Ramos (cell line): Measurements from ENCODE around the gene SRP54.
"Not testable (repeated sequence)": the region's sequence is repeated elsewhere in the genome, so short reads cannot be mapped to it uniquely, and the experiment has no call there.

ENCODE experiments used
- in situ Hi-C: fragments of 300-500 bp; cut with MboI; formaldehyde crosslinking; loops from one replicate; pipeline ENCODE4 v1.14.3; 2022; ENCODE audit warnings: low sequenced_read_pairs; ENCODE audit not compliant: unreplicated experiment

The SRP54 gene

DNA sequence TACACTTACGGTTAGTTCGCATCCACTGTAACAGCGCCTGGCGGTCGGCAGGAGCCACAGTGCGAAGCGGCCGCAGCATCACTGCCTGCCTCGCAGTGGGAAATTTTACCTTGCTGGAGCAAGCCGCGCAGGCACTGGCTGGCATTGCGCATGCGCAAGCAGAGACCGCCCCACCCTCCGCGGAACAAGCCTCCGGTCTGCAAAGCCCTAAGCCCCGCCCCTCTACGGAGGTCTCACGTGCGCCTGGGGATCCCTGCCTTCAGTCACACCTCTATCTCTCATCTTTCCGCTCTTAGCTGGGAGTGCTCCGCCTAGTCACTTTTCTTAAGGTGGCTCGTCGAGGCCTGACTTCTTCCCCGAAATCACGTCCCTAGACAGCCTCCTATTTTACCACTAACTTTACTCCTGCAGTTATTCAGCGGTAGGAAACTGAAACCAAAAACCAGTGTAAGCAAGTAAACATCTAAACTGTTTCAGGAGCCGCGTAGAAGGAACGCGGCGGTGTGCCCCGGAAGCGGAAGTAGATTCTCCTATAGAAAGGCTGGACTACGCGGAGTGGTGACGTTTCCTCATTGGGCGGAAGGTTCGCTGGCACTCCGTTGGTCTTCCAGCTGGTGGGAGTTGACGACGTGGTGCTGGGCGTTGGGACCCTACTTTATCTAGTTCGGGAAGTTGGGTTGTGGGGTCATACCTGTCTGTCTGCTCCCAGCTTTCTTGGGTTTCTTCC lies at the start of gene SRP54:
SRP54 (plus strand) TSS at position 572 of the 727 bp plus-strand sequence. CDS start 13,718 bp downstream, outside the sequence.
- in situ Hi-C loops = no loop called here

DNA sequence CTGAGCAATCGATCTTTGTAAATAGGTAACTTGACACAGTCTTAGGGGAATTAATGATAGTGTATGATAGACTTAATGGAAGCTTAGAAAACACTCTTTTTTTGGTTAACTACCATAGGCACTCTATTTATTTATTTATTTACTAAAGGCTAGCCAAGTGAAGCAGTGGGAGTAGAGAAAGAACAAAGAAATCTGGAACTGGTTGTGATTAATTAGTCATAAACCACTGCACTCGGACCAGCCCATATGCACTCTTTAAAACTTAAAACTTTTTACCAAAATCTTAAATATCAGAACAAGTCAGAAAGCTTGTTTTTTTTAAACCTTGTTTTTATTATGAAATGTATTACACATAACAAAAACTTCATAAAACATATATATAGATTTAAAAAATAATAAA lies 49.5 kb upstream of the SRP54 start:
- in situ Hi-C loops = no loop called here

DNA sequence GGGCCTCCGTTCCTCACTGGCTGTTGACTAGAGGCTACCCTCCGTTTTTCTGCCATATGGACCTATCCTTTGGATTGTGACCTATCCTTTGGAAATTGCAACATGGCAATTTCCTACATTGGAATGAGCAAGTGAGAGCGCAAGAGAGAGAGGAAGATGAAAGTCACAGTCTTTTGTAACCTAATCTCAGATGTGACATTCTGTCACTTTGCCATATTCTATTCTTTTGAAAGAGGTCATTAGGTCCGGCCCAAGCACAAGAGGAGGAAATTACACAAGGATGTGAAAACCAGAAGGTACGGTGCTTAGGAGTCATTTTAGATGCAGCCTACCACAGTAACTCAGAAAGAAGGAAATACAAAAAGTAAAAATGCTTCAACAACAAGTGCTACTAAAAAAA lies 47.3 kb upstream of the SRP54 start:
- in situ Hi-C loops = no loop called here

DNA sequence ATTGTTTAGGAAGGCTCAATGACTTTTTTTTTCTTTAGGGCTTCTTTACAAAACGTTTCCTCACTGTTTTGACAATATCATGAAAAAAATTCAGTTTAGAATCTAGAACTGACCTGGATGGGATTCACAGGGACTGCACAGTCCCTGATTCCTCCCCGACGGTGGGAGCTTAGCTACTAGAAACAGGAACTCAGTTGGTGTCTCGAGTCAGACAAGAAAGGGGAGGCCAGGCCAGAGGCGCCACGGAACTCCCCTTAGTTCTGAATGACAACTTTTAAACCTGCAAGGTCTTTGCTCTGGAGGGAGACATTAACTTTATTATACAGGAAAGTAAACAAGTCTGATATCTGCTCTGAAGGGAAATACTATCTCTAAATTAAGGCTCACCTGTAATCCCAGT lies 45.4 kb upstream of the SRP54 start:
- in situ Hi-C loops = no loop called here

DNA sequence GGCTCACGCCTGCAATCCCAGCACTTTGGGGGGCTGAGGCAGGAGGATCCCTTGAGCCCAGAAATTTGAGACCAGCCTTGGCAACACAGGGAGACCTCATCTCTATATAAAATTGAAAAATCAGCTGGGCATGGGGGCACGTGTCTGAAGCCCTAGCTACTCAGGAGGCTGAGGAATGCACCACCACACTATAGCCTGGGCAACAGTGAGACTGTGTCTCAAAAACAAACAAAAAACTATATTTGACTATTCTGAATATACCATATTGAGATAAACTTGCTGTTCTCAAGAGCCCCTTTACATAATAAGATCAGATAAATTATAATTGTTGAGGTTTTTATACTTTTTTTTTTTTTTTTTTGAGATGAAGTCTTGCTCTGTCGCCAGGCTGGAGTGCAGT lies 44.9 kb upstream of the SRP54 start:
- in situ Hi-C loops = no loop called here

DNA sequence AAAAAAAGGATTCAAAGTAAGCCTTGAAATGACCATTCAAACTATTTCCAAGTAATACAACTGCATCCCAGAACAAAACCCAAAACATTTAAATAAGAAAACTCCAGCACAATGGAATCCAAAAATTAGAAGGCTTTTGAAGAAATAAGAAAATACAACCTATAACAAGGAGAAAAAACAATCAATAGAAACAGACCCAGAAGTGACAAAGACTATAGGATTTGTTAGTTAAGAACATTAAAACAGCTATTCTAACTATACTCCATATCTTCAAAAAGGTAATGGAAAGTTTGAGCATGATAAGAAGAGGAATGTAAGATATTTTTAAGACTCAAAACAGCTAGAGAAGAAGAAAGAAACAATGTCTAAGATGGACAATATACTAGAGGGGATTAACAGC lies 39.3 kb upstream of the SRP54 start:
- in situ Hi-C loops = no loop called here

DNA sequence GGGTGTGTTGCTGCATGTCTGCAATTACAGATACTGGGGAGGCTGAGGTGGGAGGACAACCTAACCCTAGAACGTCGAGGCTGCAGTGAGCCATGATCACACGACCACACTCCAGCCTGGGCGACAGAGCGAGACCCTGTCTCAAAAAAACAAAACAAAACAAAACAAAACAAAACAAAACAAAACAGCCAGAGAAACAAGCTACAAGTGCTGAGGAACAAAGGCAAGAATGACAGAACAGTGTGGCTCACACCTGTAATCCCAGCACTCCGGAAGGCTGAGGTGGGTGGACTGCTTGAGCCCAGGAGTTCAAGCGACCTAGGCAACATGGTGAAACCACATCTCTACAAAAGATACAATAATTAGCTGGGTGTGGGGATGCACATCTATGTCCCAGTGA lies 38.0 kb upstream of the SRP54 start:
- in situ Hi-C loops = no loop called here

DNA sequence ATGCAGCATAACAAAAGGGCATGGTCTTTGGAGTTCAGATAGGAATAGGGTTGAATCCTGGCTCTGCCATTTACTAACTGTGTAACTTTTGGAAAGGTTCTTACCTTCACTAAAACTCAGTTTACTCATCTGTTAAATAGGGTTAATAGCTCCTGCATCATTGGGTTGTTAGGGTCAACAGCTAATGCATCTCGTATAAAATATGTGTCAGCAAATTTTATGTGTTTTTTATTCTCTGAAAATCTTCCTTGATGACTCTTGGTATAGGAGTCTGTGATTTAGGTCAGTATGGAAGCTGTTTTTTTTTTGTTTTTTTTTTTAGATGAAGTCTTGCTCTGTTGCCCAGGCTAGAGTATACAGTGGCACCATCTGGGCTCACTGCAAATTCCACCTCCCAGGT lies 36.1 kb upstream of the SRP54 start:
- in situ Hi-C loops = no loop called here

DNA sequence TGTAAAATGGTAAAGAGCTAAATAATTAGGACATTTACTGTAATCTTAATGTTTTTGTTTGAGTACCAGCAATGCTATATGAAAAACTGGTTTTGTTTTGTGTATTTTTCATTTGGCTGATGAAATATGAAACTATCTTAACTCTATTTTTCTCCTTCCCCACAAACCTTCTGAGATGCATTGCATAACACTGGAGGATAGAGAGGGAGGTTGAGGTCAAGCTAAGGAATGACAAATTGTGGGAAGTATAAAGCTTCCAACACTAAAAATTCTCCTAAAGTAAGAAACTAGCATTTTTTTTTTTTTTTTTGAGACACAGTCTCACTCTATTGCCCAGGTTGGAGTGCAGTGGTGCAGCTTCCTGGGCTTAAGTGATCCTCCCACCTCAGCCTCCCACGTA lies 31.5 kb upstream of the SRP54 start:
- in situ Hi-C loops = no loop called here

DNA sequence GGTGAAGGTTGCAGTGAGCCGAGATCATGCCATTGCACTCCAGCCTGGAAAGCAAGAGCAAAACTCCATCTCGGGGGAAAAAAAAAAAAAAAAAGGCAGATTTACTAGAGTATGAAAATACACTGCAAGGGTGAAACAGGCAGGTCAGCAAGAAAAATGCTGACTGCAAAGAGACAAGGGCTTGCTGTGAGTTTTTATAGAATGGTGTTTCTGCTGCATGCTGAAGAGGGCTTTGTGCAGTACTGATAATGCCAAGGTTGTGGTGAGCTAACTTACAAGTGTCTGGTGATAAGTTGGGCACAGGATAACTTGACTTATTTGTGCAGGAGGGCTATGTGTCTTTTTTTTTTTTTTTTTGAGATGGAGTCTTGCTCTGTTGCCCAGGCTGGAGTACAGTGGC lies 25.9 kb upstream of the SRP54 start:
- in situ Hi-C loops = no loop called here

DNA sequence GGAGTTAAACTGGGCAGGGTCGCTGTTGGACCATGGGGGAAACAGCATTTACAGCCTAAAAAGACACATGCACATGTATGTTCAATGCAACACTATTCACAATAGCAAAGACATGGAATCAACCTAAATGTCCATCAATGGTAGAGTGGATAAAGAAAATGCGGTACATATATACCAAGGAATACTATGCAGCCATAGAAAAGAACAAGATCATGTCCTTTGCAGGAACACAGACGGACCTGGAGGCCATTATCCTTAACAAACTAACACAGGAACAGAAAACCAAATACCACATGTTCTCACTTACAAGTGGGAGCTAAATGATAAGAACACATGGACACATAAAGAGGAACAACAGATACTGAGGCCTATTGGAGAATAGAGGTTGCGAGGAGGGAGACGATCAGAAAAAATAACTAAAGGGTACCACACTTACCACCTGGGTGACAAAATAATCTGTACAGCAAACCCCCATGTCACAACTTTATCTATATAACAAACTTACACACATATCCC lies 25.0 kb upstream of the SRP54 start:
- in situ Hi-C loops = no loop called here

DNA sequence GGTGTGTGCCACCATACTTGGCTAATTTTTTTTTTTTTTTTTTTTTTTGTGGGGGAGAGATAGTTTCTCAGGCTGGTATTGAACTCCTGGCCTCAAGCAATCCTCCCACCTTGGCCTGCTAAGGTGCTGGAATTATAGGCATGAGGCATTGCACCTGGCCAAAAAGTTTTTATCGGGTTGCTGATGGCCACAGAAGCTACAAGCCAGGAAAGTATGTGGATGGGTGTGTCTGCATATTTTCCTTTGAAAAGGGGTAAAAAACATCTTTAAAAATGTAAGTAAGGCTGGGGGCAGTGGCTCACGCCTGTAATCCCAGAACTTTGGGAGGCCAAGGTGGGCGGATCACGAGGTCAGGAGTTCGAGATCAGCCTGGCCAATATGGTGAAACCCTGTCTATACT lies 20.7 kb upstream of the SRP54 start:
- in situ Hi-C loops = not testable (repeated sequence)

DNA sequence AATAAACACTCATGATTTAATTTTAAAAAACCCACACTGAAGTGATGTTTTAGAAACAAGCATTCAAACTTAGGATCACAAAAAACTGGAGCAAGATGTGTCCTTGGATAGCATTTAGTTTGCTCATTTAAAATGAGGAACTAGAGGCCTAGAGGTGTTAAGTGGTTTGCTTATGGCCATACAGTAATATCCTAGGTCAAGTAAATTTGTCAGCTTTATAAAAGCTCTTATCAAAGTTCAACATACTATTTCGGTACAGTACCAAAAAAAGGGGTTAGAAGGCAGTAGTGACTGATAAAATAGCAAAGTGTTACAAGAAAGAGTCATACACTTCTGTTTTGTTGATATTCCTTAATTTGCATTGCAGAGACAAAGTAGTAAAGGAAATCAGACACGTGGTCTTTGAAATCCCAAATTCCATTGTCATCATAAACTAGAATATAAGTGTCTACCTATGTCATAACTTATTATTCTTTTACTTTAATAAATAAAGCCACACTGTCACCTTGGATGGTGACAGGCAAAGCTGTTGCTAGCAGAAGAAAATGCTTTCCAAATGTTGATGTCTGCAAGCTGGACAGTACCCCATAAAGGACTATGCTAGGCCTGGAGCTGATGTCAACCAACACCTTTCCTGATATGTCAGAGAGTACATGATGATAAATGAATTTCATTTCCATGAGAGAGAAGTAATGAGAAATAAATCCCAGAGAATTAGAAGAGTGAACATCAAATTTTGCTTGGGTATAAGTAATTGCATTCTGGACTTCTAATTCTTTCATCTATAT lies 17.6 kb upstream of the SRP54 start:
- in situ Hi-C loops = no loop called here

DNA sequence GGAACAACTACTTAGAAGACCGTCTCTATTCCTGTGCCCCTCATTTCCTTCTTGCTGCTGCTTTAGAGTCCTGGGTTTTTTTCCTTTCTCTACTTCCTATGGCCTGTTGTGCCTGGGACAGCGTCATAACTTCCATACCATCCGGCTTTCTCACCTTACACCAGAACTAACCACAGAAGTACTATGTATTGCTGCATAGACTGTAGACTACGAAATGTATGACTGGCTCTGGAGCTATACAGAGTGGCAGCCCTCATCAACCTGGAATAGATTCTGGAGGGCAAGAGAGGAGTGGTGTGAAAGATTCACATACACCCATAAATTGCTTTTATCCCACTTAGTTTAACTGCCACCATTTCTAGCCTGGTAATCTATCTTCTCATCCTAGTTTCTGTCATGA lies 16.9 kb upstream of the SRP54 start:
- in situ Hi-C loops = no loop called here

DNA sequence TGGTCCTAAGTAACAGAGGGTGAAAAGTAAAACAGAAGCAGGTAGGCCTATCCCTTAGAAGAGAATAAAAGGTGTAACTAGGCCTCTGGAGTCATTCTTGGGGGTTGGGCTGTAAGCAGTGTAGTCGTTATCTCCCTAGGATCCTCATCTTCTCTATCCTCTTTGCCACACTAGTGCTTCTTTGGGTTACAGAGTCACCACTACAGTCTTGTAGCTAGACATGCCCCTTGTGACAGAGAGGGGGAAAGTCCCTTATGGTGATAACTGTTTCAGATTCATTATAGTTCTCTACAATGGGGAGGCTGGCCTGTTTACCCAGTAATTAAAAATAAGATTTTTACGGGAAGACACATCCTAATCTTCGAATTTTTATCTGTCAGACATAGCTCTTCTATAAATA lies 16.4 kb upstream of the SRP54 start:
- in situ Hi-C loops = no loop called here

DNA sequence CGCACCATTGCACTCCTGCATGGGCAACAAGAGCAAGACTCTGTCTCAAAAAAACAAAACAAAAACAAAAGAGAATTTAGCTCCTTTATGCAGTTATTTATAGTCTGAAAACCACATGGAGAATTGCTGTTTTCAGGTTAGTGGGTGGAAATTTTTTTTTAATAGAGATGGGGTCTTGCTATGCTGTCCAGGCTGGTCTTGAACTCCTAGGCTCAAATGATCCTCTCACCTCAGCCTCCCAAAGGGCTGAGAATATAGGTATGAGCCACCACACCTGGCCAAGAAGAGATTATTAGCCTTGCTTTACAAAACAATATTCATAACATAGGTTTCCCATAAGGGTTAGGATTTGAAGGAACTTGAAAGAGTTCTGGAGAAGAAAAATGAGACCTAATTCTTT lies 12.1 kb upstream of the SRP54 start:
- in situ Hi-C loops = no loop called here

DNA sequence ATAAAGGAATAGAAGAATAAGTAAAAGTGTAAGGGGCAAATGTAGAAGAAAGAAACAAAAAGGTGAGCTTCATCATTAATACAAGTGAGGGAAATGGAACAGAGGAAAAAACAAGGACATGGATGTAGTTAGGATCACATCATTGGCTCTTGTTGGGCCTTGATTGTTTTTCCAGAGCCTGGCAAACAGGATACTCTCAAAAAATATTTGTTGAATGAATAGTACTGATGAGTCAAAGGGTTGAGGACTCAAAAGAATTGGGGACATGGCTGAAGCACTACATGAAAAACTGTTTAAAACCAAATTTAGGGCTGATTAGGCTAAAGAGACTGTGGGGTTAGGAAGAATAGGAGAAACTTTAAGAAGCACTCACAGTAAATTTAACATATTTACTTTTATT lies 11.4 kb upstream of the SRP54 start:
- in situ Hi-C loops = no loop called here

DNA sequence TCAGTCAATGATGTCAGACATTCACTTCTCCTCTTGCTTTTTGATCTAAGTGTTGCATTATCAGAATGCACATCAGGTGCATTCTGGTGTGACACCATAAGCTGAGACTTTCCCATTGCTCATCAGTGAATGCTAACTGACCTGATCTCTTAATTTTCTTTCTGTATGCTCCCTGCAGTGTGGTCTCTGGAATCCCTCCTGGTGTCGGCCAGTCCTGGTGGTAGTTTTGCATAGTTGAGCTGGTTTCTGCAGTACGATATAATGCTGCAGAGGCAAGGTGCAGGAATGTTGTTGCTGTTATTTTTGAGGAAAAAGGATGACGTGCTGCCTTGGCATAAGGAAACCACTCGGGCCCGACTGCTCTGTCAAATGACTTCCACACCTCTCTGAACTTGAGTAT lies 11.0 kb upstream of the SRP54 start:
- in situ Hi-C loops = no loop called here

DNA sequence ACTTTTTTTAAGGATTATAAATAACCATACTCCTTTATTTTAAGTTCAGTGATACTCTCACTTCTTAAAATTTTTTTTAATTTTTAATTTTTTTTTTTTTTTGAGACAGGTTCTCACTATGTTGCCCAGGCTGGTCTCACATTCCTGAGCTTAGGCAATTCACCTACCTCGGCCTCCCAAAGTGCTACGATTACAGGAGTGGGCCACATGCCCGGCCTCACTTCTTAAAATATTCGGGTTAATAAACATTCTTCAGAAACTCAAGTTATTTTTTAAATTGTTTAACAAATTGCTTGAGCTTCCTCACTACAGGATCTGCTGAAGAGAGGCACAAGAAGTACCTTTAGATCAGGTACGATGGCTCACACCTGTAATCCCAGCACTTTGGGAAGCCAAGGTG lies 4.3 kb upstream of the SRP54 start:
- in situ Hi-C loops = no loop called here

DNA sequence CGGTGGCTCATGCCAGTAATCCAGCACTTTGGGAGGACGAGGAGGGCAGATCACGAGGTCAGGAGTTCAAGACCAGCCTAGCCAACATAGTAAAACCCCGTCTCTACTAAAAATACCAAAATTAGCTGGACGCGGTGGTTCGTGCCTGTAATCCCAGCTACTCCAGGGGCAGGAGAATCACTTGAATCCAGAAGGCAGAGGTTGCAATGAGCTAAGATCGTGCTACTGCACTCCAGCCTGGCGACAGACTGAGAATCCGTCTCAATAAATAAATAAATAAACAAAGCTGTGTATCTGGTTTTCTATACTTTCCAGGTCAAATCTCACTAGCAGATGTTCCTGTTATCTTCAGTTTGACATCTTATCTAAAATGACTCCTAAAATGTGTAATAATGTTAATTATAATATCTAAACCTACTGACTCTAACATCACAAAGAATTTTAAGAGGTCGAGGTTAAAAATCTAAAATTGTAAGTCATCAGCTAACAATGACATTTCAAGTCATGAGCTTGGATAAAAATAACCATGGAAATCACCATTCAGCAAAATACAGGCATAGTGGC lies 2.4 kb upstream of the SRP54 start:
- in situ Hi-C loops = no loop called here

DNA sequence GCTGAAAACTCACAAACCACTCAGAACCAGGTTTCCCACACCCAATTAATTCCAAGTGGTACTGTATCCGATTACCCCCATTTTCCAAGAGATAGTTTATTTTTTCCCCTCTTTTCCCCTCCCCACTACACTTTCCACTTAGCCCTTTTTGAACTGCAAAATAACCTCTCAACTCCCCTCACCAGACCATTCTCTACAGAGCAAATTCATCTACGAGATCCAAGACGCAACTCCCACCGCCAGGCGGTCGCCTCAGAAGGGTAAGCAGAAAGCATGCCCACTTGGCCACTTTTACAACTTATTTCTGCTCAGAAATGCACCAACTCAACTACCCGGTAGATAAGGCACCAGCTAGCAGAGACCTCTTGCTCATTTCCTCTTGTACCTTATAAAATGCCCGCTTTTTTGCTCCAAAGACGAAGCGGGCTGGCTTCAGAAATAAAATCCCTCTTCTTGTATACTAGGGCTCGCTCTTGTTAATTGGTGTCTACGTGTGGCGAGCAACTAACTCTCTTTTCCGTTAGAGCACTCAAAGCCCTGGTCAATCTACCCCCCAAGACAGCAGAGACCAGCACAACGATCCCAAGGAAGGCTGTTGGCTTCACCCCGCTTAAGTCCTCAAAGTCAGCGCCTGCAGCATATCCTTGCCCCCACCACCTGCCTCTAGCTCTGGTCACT lies 910 bp upstream of the SRP54 start:
- in situ Hi-C loops = no loop called here
